Measurements from ENCODE around the gene PRKAG2. TPM values are rescaled to one million over a fixed set of nuclear protein-coding genes. Genes with fewer than 3 reads are reported as not detected.

The PRKAG2 gene
- total and polyA plus RNA-seq, 2 of the 8 experiments (the other 6 are each of a cell fraction or from before 2014, with no cell fraction given): 7.5 to 18.1 TPM

GRCh38 chr7:151817315-151817690, 59.6 kb downstream of the PRKAG2 start:
- Histone ChIP-seq H4K20me1 (replicated peaks in 1 of 2; ENCODE audit: control insufficient read depth in 1 of 2, insufficient read depth in 2 of 2, low read length in 2 of 2) (no peaks in the 10 kb centered on the region), H4K8ac (ENCODE audit: extremely low read depth, insufficient read depth, low read length) (no peak overlapping the region), H2AFZ (ENCODE audit: low read length) (no peak overlapping the region), H3K14ac (ENCODE audit: insufficient read length) (no peak overlapping the region), H3K4me3 (ENCODE audit: extremely low read depth in 1 of 4, insufficient read depth in 2 of 4, low read depth in 3 of 4, low read length in 4 of 4) (no peak overlapping the region), H2BK5ac (ENCODE audit: low read depth, low read length) (no peak overlapping the region), H2BK120ac (replicated peaks; ENCODE audit: low read depth, low read length) (no peak overlapping the region), H2BK20ac (ENCODE audit: low read length) (no peak overlapping the region), H3K36me3 (ENCODE audit: control insufficient read depth in 2 of 4, insufficient read depth in 4 of 4, low read length in 3 of 4) (no peaks in the 10 kb centered on the region), H3K4me2 (ENCODE audit: insufficient read depth in 1 of 2, low read depth in 2 of 2, low read length in 2 of 2) (no peak overlapping the region), H3K27me3 (replicated peaks in 1 of 4; ENCODE audit: control insufficient read depth in 3 of 4, extremely low read depth in 1 of 4, insufficient read depth in 3 of 4, low read length in 3 of 4) (peaks cover 0 to 23% (median 0%) of the 10 kb centered on the region in 4 experiments; a peak in 3 of 7 replicates), H3K9ac (replicated peaks in 1 of 4; ENCODE audit: extremely low read depth in 1 of 4, low read depth in 3 of 4, low read length in 3 of 4) (no peak overlapping the region), H4K5ac (ENCODE audit: insufficient read length, low read depth, low read length) (no peak overlapping the region), H4K91ac (replicated peaks; ENCODE audit: insufficient read length, low read length) (no peak overlapping the region), H3K18ac (ENCODE audit: extremely low read depth, low read length) (no peak overlapping the region), H3K56ac (replicated peaks; ENCODE audit: insufficient read length, low read depth, low read length) (no peak overlapping the region), H3K23ac (ENCODE audit: insufficient read length) (no peak overlapping the region), H2BK12ac (ENCODE audit: low read depth, low read length) (no peak overlapping the region), H2BK15ac (ENCODE audit: low read length) (no peak overlapping the region), H2AK5ac (ENCODE audit: low read depth, low read length) (no peak overlapping the region), H3K79me1 (ENCODE audit: low read depth, low read length) (no peaks in the 10 kb centered on the region), H3K4me1 (replicated peaks in 1 of 4; ENCODE audit: control insufficient read depth in 3 of 4, insufficient read depth in 4 of 4, low read length in 3 of 4) (peaks cover 17 to 30% (median 19%) of the 10 kb centered on the region in 4 experiments), H3K79me2 (ENCODE audit: control insufficient read depth in 1 of 2, insufficient read depth in 2 of 2, low read length in 2 of 2) (no peaks in the 10 kb centered on the region), H3K27ac (ENCODE audit: low read depth, low read length) (no peak overlapping the region), H3K4ac (replicated peaks; ENCODE audit: insufficient read length, low read depth, low read length) (no peak overlapping the region), H3K23me2 (ENCODE audit: low read depth, low read length) (peaks cover 2% of the 10 kb centered on the region; the same call in 1 of the 2 replicates), H3K9me3 (ENCODE audit: insufficient read depth in 2 of 2, low read depth in 1 of 2, low read length in 1 of 2) (no peaks in the 10 kb centered on the region)
- DNase-seq (ENCODE audit: low read depth in 1 of 2, low spot score in 2 of 2) (no peak), FAIRE-seq (no peak)
- CTCF ChIA-PET (ENCODE audit: partially characterized antibody): interaction anchor here (1.2 to 2.9 kb wide), 4 partner anchors 35 to 134 kb away, joined by 3 to 16 read pairs (median 3); no protein-coding TSS in a partner anchor
- 92% methylated on average over 4 of the region's 4 CpGs; no CpG with 5 or more reads in 1 of the 2 experiments for WGBS, 2 experiments (ENCODE audit: extremely low coverage in 1 of 2, insufficient coverage in 1 of 2, insufficient read length in 1 of 2, insufficient replicate concordance in 2 of 2, low coverage in 1 of 2, low lambda C conversion rate in 2 of 2, missing lambda C conversion rate in 1 of 2)
- TF ChIP-seq MAX (IDR thresholded peaks at IDR 0.05): no peak
- TF ChIP-seq ATF2 (IDR thresholded peaks at IDR 0.05; ENCODE audit: low read length): no peak
- TF ChIP-seq CBX8 (IDR thresholded peaks at IDR 0.05; ENCODE audit: borderline replicate concordance, low read depth, low read length): no peak
- no peak for TF ChIP-seq POLR2A (IDR thresholded peaks at IDR 0.05; ENCODE audit: control extremely low read depth in 1 of 2, low read depth in 2 of 2, low read length in 2 of 2)
- POLR2A ChIA-PET (ENCODE audit: partially characterized antibody): no interaction called here

All from H1 (cell line).